Measurements from ENCODE around the gene OGG1. TPM values are rescaled to one million over a fixed set of nuclear protein-coding genes. Genes with fewer than 3 reads are reported as not detected.

Gene OGG1
- total RNA-seq, 1 donor: 25.7 TPM

DNA sequence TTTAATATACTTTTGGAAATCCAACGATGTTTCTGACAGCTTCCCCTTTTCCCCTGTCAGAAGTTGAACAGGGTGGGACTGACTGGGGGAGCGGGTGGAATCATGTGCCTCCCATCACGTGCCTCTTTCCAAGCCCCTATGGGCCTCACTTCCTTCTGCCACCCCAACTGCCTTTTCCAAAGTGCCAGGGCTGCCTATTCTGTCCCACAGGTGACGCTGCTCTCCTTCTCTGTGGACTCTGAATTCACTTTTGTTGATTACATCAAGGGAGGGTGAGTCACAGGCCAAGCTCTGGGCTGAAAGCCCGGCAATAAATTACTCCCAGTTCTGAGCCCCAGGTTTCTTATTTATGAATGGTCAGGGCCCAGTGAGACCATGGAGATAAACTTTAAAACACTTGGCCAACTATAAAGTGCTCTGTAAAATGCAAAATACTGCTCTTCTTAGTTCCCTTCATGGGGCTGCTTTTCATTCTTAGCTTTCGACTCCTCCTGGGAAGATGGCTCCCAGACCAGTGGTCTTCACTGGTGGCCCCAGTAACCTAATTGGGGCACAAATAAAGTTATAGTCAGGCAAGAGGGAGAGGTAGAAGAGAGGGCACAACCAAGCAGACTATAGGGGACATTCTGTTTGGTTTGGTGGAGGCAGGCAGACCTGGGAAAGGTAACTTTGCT is 33.9 kb upstream of the OGG1 start:
- Histone ChIP-seq H3K4me2 (ENCODE audit: insufficient read depth, low read length) (peak overlapping the region; percentile 15), H4K20me1 (ENCODE audit: insufficient read depth, low read length) (no peaks in the 10 kb centered on the region), H3K79me2 (ENCODE audit: insufficient read depth, low read length) (no peaks in the 10 kb centered on the region), H2AFZ (ENCODE audit: low read length) (no peak overlapping the region), H3K9me3 (ENCODE audit: low read depth, low read length) (no peaks in the 10 kb centered on the region), H3K4me3 (ENCODE audit: insufficient read depth, low read length) (no peak overlapping the region), H3K4me1 (ENCODE audit: insufficient read depth, low read length) (peaks cover 4% of the 10 kb centered on the region), H3K27ac (ENCODE audit: low read depth, low read length) (no peak overlapping the region), H3K36me3 (ENCODE audit: insufficient read depth, low read length) (no peaks in the 10 kb centered on the region), H3K27me3 (ENCODE audit: insufficient read depth, low read length) (peaks cover 20% of the 10 kb centered on the region)
- peak; percentile 96 for DNase-seq (ENCODE audit: insufficient read length, low spot score, missing footprints)
- TF ChIP-seq, protein P1, sequence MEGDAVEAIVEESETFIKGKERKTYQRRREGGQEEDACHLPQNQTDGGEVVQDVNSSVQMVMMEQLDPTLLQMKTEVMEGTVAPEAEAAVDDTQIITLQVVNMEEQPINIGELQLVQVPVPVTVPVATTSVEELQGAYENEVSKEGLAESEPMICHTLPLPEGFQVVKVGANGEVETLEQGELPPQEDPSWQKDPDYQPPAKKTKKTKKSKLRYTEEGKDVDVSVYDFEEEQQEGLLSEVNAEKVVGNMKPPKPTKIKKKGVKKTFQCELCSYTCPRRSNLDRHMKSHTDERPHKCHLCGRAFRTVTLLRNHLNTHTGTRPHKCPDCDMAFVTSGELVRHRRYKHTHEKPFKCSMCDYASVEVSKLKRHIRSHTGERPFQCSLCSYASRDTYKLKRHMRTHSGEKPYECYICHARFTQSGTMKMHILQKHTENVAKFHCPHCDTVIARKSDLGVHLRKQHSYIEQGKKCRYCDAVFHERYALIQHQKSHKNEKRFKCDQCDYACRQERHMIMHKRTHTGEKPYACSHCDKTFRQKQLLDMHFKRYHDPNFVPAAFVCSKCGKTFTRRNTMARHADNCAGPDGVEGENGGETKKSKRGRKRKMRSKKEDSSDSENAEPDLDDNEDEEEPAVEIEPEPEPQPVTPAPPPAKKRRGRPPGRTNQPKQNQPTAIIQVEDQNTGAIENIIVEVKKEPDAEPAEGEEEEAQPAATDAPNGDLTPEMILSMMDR (IDR thresholded peaks at IDR 0.05; ENCODE audit: extremely low read depth, low read depth, low read length): peak; percentile 99

DNA sequence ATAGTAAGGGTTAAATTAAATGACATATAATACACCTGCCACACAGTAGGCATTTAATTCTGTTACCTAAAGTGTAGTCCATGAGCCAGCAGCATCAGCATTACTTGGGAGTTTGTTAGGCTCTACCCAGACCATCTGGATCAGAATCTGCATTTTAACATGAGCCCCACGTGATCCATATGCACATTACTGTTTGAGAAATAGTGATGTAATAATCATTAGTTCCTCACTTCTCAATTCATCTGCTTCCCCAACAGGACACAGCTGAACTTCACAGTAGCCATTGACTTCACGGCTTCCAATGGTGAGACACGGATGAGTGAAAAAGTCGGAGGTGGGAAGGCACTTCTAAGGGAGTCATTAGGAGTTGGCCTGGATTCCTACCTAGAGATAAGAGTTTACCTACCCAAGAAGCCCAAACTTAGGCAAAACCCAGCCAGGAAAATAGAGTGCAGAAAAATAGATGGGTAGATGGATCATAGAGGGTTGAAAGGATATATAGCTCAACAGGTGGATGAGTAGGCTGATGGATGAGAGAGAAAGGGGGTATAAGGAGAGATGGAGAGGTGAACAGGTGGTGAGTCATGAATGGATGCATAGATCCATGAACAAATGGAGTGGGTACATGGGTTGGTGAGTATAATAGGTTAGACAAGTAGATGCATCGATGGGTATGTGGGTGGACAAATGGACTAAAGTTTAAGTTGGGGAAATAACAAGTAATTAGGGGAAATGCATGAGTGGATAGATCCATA is 32.8 kb upstream of the OGG1 start:
- H2AFZ ChIP-seq (ENCODE audit: low read length): no peak overlapping the region
- H3K79me2 ChIP-seq (ENCODE audit: insufficient read depth, low read length): no peaks in the 10 kb centered on the region
- H3K27me3 ChIP-seq (ENCODE audit: insufficient read depth, low read length): peaks cover 12% of the 10 kb centered on the region
- DNase-seq (ENCODE audit: insufficient read length, low spot score, missing footprints): no peak
- H3K9me3 ChIP-seq (ENCODE audit: low read depth, low read length): no peaks in the 10 kb centered on the region
- H3K4me1 ChIP-seq (ENCODE audit: insufficient read depth, low read length): peaks cover 4% of the 10 kb centered on the region
- H3K27ac ChIP-seq (ENCODE audit: low read depth, low read length): no peak overlapping the region
- no peak overlapping the region for H3K4me2 ChIP-seq (ENCODE audit: insufficient read depth, low read length)
- TF ChIP-seq, protein P1 (IDR thresholded peaks at IDR 0.05; ENCODE audit: extremely low read depth, low read depth, low read length): no peak
- no peaks in the 10 kb centered on the region for H3K36me3 ChIP-seq (ENCODE audit: insufficient read depth, low read length)
- H4K20me1 ChIP-seq (ENCODE audit: insufficient read depth, low read length): no peaks in the 10 kb centered on the region
- no peak overlapping the region for H3K4me3 ChIP-seq (ENCODE audit: insufficient read depth, low read length)

DNA sequence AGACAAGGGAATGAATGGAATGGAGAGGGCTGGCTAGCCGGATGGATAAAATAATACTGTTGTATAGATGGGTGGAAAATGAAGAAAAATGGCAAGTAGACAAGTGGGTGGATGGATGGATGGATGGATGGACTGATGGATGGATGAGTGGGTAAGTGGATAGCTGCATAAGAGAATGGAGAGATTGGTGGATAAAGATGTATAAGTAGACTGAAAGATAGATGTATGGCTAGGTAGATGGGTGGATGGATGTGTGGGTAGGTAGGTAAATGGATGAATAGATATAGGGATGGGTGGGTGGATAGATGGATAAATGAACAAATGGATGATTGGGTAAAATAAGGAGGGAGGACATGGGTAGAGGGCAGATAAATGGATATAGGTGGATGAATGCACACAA is 32.2 kb upstream of the OGG1 start:
- Histone ChIP-seq H3K36me3 (ENCODE audit: insufficient read depth, low read length) (no peaks in the 10 kb centered on the region), H3K27ac (ENCODE audit: low read depth, low read length) (no peak overlapping the region), H4K20me1 (ENCODE audit: insufficient read depth, low read length) (no peaks in the 10 kb centered on the region), H3K4me1 (ENCODE audit: insufficient read depth, low read length) (peaks cover 4% of the 10 kb centered on the region), H3K9me3 (ENCODE audit: low read depth, low read length) (no peaks in the 10 kb centered on the region), H2AFZ (ENCODE audit: low read length) (no peak overlapping the region), H3K4me2 (ENCODE audit: insufficient read depth, low read length) (no peak overlapping the region), H3K79me2 (ENCODE audit: insufficient read depth, low read length) (no peaks in the 10 kb centered on the region), H3K4me3 (ENCODE audit: insufficient read depth, low read length) (no peak overlapping the region), H3K27me3 (ENCODE audit: insufficient read depth, low read length) (peaks cover 7% of the 10 kb centered on the region)
- no peak for DNase-seq (ENCODE audit: insufficient read length, low spot score, missing footprints)
- TF ChIP-seq, protein P1 (IDR thresholded peaks at IDR 0.05; ENCODE audit: extremely low read depth, low read depth, low read length): no peak

DNA sequence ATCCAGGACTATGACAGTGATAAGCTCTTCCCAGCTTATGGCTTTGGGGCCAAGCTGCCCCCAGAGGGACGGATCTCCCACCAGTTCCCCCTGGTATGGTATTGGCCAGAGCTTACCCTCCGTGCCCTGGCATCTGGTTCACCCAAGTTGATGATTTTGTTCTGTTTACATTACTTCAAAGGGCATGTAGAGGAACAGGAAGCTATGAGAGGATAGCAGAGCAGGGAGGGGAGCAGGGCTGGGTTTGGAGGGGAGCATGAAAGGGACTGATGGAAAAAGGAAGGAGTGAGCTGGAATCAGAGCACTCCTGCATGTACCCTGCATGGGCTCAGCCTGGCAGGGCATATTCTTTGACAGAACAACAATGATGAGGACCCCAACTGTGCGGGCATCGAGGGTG is 31.6 kb upstream of the OGG1 start:
- no peaks in the 10 kb centered on the region for H3K9me3 ChIP-seq (ENCODE audit: low read depth, low read length)
- H3K27ac ChIP-seq (ENCODE audit: low read depth, low read length): no peak overlapping the region
- TF ChIP-seq, protein P1 (IDR thresholded peaks at IDR 0.05; ENCODE audit: extremely low read depth, low read depth, low read length): no peak
- H2AFZ ChIP-seq (ENCODE audit: low read length): no peak overlapping the region
- no peaks in the 10 kb centered on the region for H4K20me1 ChIP-seq (ENCODE audit: insufficient read depth, low read length)
- H3K79me2 ChIP-seq (ENCODE audit: insufficient read depth, low read length): no peaks in the 10 kb centered on the region
- peaks cover 5% of the 10 kb centered on the region for H3K27me3 ChIP-seq (ENCODE audit: insufficient read depth, low read length)
- H3K4me1 ChIP-seq (ENCODE audit: insufficient read depth, low read length): peaks cover 4% of the 10 kb centered on the region
- H3K4me2 ChIP-seq (ENCODE audit: insufficient read depth, low read length): no peak overlapping the region
- no peaks in the 10 kb centered on the region for H3K36me3 ChIP-seq (ENCODE audit: insufficient read depth, low read length)
- DNase-seq (ENCODE audit: insufficient read length, low spot score, missing footprints): no peak
- no peak overlapping the region for H3K4me3 ChIP-seq (ENCODE audit: insufficient read depth, low read length)
